ENCODE data around the gene SLC29A4.

DNA sequence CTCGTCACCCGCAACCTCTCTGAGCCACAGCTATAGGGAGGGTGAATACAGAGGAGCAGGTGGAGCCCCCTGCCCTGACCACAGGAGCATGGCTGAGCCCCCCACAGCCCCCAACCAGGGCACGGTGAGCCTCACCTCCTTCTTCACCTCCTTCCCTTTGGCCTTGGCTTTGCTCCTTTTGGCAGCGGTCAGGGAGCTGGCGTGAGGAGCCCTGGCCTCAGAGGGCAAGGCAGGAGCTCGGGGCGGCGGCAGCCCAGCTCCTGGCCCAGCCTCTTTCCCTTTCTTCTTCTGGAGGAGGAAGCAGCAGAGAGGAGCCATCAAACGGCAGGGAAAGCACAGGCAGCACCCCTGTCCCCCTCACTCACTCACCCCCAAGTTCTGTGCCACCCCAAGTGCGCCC lies 42.2 kb downstream of the SLC29A4 start:
- TF ChIP-seq POLR2A (IDR thresholded peaks at IDR 0.05; ENCODE audit: borderline replicate concordance, extremely low read depth, insufficient read depth, insufficient read length) (no peak), EZH2 (IDR thresholded peaks at IDR 0.05) (no peak), SP1 (IDR thresholded peaks at IDR 0.05; ENCODE audit: low read depth) (no peak), RAD21 (IDR thresholded peaks at IDR 0.05; ENCODE audit: low read depth) (no peak)
- TF ChIP-seq, protein P1, sequence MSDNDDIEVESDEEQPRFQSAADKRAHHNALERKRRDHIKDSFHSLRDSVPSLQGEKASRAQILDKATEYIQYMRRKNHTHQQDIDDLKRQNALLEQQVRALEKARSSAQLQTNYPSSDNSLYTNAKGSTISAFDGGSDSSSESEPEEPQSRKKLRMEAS (IDR thresholded peaks at IDR 0.05) = no peak
